Small intestine (tissue), 7 donors: ENCODE measurements around the gene SCYL2. TPM values are rescaled to one million over a fixed set of nuclear protein-coding genes. Genes with fewer than 3 reads are reported as not detected.
"Not testable (repeated sequence)": the region's sequence is repeated elsewhere in the genome, so short reads cannot be mapped to it uniquely, and the experiment has no call there.

Experiments used
- DNase-seq, 2 donors: peaks; one replicate each; pipeline versions ENCODE4 v3.0.0 to v3.0.0-alpha.2; 2013
- FAIRE-seq: peaks from 2 replicates; lab custom pipeline; 2012; peaks lifted over from hg19 to GRCh38; lab: Jason Lieb, UNC
- H3K27ac ChIP-seq, 3 donors: one replicate each; pipeline ENCODE4 v1.5.1; 2013; ENCODE audit warnings: low read length in 2 of 3, mild to moderate bottlenecking in 2 of 3, control low read depth in 1 of 3, inconsistent platforms in 1 of 3, low read depth in 1 of 3, moderate library complexity in 1 of 3
- H3K27me3 ChIP-seq, 3 donors: one replicate each; pipeline ENCODE4 v1.6.1; 2013; ENCODE audit warnings: low read length in 3 of 3, inconsistent platforms in 1 of 3; ENCODE audit not compliant: control insufficient read depth in 3 of 3, insufficient read depth in 3 of 3
- H3K36me3 ChIP-seq, 3 donors: one replicate each; pipeline ENCODE4 v1.6.1; 2013; ENCODE audit warnings: low read length in 3 of 3, inconsistent platforms in 1 of 3, low read depth in 1 of 3, mild to moderate bottlenecking in 1 of 3, moderate library complexity in 1 of 3; ENCODE audit not compliant: control insufficient read depth in 3 of 3, insufficient read depth in 2 of 3
- H3K4me1 ChIP-seq, 3 donors: one replicate each; pipeline ENCODE4 v1.6.1; 2013; ENCODE audit warnings: low read length in 2 of 3, inconsistent platforms in 1 of 3, low read depth in 1 of 3, mild to moderate bottlenecking in 1 of 3, moderate library complexity in 1 of 3; ENCODE audit not compliant: control insufficient read depth in 3 of 3, insufficient read depth in 2 of 3
- H3K4me3 ChIP-seq, 3 donors: one replicate each; pipeline ENCODE4 v1.5.1; 2013; ENCODE audit warnings: low read length in 3 of 3, control low read depth in 1 of 3, inconsistent platforms in 1 of 3, low read depth in 1 of 3, mild to moderate bottlenecking in 1 of 3, moderate library complexity in 1 of 3
- H3K9me3 ChIP-seq, 2 donors: one replicate each; pipeline ENCODE4 v1.6.1; 2013; ENCODE audit warnings: low read depth in 1 of 2, low read length in 1 of 2; ENCODE audit not compliant: control insufficient read depth in 2 of 2, insufficient read depth in 1 of 2
- WGBS, 3 donors: extraction: QIAGEN DNeasy Blood & Tissue Kit; methylation state at CpG; one replicate each; pipeline ENCODE4 v1.1.7; 2013; 5-methylcytosine and 5-hydroxymethylcytosine counted together
- polyA plus RNA-seq, 4 donors: library from polyadenylated mRNA; stranded (reverse) in 3 of 4; unstranded in 1 of 4; fragments of 200-250 nt in 3 of 4; fragments of 120-200 nt in 1 of 4; gene quantifications; one replicate each; pipeline versions ENCODE4 v1.2.1 to v1.2.3, GENCODE V29; 2013
- donor health status: healthy with polysubstance abuse.
- donor health status: control.
- donor health status: control.
- donor health status: Bipolar disorder and iron deficiency.
- donor health status: healthy.

The SCYL2 gene
- polyA plus RNA-seq, 4 donors: 15.8 to 41.0 (median 21.6) TPM

GRCh38 chr12:100266585-100266834, 467 bp upstream of the SCYL2 start:
- FAIRE-seq: no peak

GRCh38 chr12:100267603-100268281, 765 bp downstream of the SCYL2 start:
- H3K4me3 ChIP-seq: peak overlapping the region; percentile 69 to 95 (median 85)
- WGBS, 3 donors: 0 to 1% (median 1%) methylated on average over 33 of the region's 33 CpGs
- peak in 1 of 2 donors; percentile 47 for DNase-seq
- no peaks in the 10 kb centered on the region for H3K27me3 ChIP-seq
- no peaks in the 10 kb centered on the region for H3K9me3 ChIP-seq
- H3K4me1 ChIP-seq: peaks cover 0 to 2% (median 2%) of the 10 kb centered on the region in 3 donors
- H3K27ac ChIP-seq: peak overlapping the region; percentile 96 to 99 (median 98)
- no peaks in the 10 kb centered on the region for H3K36me3 ChIP-seq
- FAIRE-seq: no peak

More at GRCh38 chr12:100266585-100266834, 467 bp upstream of the SCYL2 start:
- H3K36me3 ChIP-seq: no peaks in the 10 kb centered on the region
- H3K4me1 ChIP-seq: peaks cover 0 to 2% (median 2%) of the 10 kb centered on the region in 3 donors
- peak overlapping the region; percentile 69 to 95 (median 85) for H3K4me3 ChIP-seq
- no peaks in the 10 kb centered on the region for H3K9me3 ChIP-seq
- no peaks in the 10 kb centered on the region for H3K27me3 ChIP-seq
- 0 to 2% (median 1%) methylated on average over 6 of the region's 6 CpGs for WGBS, 3 donors
- peak in 1 of 2 donors; percentile 93 for DNase-seq
- H3K27ac ChIP-seq: peak overlapping the region; percentile 62 to 99 (median 98)

- Histone ChIP-seq H3K4me1 (peaks cover 0 to 2% (median 2%) of the 10 kb centered on the region in 3 donors), H3K4me3 (peak overlapping the region in 2 of 3 donors; percentile 69 to 85), H3K9me3 (no peaks in the 10 kb centered on the region), H3K27me3 (no peaks in the 10 kb centered on the region), H3K36me3 (no peaks in the 10 kb centered on the region), H3K27ac (no peak overlapping the region)
- 34 to 49% (median 40%) methylated on average over 5 of the region's 5 CpGs for WGBS, 3 donors
- DNase-seq (peak in 1 of 2 donors; percentile 22), FAIRE-seq (no peak)
Observed at GRCh38 chr12:100268835-100269564, 2.0 kb downstream of the SCYL2 start.

- 83 to 87% (median 85%) methylated on average over 4 of the region's 4 CpGs for WGBS, 3 donors
- FAIRE-seq: no peak
Observed at GRCh38 chr12:100273782-100274181, 6.8 kb downstream of the SCYL2 start.

GRCh38 chr12:100274291-100274690, 7.3 kb downstream of the SCYL2 start:
- H3K36me3 ChIP-seq: peaks cover 0 to 3% (median 0%) of the 10 kb centered on the region in 3 donors
- peaks cover 0 to 4% (median 0%) of the 10 kb centered on the region in 3 donors for H3K4me1 ChIP-seq
- H3K27me3 ChIP-seq: no peaks in the 10 kb centered on the region
- H3K4me3 ChIP-seq: no peak overlapping the region
- H3K9me3 ChIP-seq: no peaks in the 10 kb centered on the region
- no peak for FAIRE-seq
- no peak for DNase-seq
- H3K27ac ChIP-seq: no peak overlapping the region
- 19 to 64% (median 43%) methylated on average over 2 of the region's 2 CpGs for WGBS, 3 donors

More at GRCh38 chr12:100273782-100274181, 6.8 kb downstream of the SCYL2 start:
- H3K27me3 ChIP-seq: no peaks in the 10 kb centered on the region
- H3K27ac ChIP-seq: no peak overlapping the region
- no peak for DNase-seq
- H3K4me1 ChIP-seq: peaks cover 0 to 6% (median 2%) of the 10 kb centered on the region in 3 donors
- no peak overlapping the region for H3K4me3 ChIP-seq
- no peaks in the 10 kb centered on the region for H3K9me3 ChIP-seq
- peaks cover 0 to 3% (median 0%) of the 10 kb centered on the region in 3 donors for H3K36me3 ChIP-seq

- peaks cover 2 to 5% (median 2%) of the 10 kb centered on the region in 3 donors for H3K36me3 ChIP-seq
- H3K9me3 ChIP-seq: no peaks in the 10 kb centered on the region
- WGBS, 3 donors: 92 to 96% (median 96%) methylated on average over 7 of the region's 7 CpGs
- no peak overlapping the region for H3K27ac ChIP-seq
- FAIRE-seq (no peak), DNase-seq (no peak)
- H3K4me1 ChIP-seq: peaks cover 0 to 6% (median 4%) of the 10 kb centered on the region in 3 donors
- H3K27me3 ChIP-seq: no peaks in the 10 kb centered on the region
- no peak overlapping the region for H3K4me3 ChIP-seq
Observed at GRCh38 chr12:100279159-100279558, 12.2 kb downstream of the SCYL2 start.

GRCh38 chr12:100279607-100280244, 12.7 kb downstream of the SCYL2 start:
- no peaks in the 10 kb centered on the region for H3K27me3 ChIP-seq
- WGBS, 3 donors: 24 to 72% (median 65%) methylated on average over 1 of the region's 1 CpG
- FAIRE-seq (no peak), DNase-seq (peak; percentile 33 to 58)
- peaks cover 2 to 9% (median 2%) of the 10 kb centered on the region in 3 donors for H3K36me3 ChIP-seq
- H3K4me3 ChIP-seq: no peak overlapping the region
- no peaks in the 10 kb centered on the region for H3K9me3 ChIP-seq
- peaks cover 0 to 6% (median 4%) of the 10 kb centered on the region in 3 donors for H3K4me1 ChIP-seq
- H3K27ac ChIP-seq: no peak overlapping the region

- H3K27me3 ChIP-seq, H3K4me1 ChIP-seq, H3K4me3 ChIP-seq, FAIRE-seq, H3K27ac ChIP-seq, DNase-seq, H3K9me3 ChIP-seq: not testable (repeated sequence)
- 96 to 98% (median 98%) methylated on average over 12 of the region's 12 CpGs for WGBS, 3 donors
- peaks cover 2 to 11% (median 2%) of the 10 kb centered on the region in 3 donors for H3K36me3 ChIP-seq
Observed at GRCh38 chr12:100284556-100284955, 17.6 kb downstream of the SCYL2 start.
